Progenitor cell of endocrine pancreas (in vitro differentiated cells): ENCODE measurements around the gene TEX30. TPM values are rescaled to one million over a fixed set of nuclear protein-coding genes. Genes with fewer than 3 reads are reported as not detected.

Experiments
- DNase-seq: peaks from one replicate; pipeline ENCODE4 v3.0.0; 2021; ENCODE audit warnings: low spot score; ENCODE audit not compliant: unreplicated experiment
- H3K27ac Mint-ChIP-seq: 2 replicates; pipeline ENCODE4 v1.8.0; 2021; ENCODE audit warnings: mild to moderate bottlenecking, moderate library complexity, mixed read lengths
- H3K27me3 Mint-ChIP-seq: 2 replicates; pipeline ENCODE4 v1.8.0; 2021; ENCODE audit warnings: mixed read lengths
- H3K36me3 Mint-ChIP-seq: 2 replicates; pipeline ENCODE4 v1.8.0; 2022; ENCODE audit warnings: mixed read lengths; ENCODE audit not compliant: insufficient read depth
- H3K4me1 Mint-ChIP-seq: 2 replicates; pipeline ENCODE4 v1.8.0; 2021; ENCODE audit warnings: low read depth, mixed read lengths
- H3K4me3 Mint-ChIP-seq: 2 replicates; pipeline ENCODE4 v1.8.0; 2021; ENCODE audit warnings: low read depth, mild to moderate bottlenecking, moderate library complexity, mixed read lengths
- H3K9me3 Mint-ChIP-seq: 2 replicates; pipeline ENCODE4 v1.8.0; 2021; ENCODE audit warnings: low read depth, mixed read lengths
- total RNA-seq: library from RNA; stranded (reverse); gene quantifications from 2 replicates; pipeline ENCODE4 v1.2.1, GENCODE V29; 2021
- TF ChIP-seq, protein P1 (sequence below): fragments of 200-600 bp; sonication (generic); IDR thresholded peaks from one replicate; pipeline ENCODE4 v1.5.0; 2021; ENCODE audit warnings: antibody characterized with exemption, mild to moderate bottlenecking; ENCODE audit not compliant: unreplicated experiment

TEX30 gene
- total RNA-seq, 1 donor from 2014 or later = 12.0 TPM

DNA sequence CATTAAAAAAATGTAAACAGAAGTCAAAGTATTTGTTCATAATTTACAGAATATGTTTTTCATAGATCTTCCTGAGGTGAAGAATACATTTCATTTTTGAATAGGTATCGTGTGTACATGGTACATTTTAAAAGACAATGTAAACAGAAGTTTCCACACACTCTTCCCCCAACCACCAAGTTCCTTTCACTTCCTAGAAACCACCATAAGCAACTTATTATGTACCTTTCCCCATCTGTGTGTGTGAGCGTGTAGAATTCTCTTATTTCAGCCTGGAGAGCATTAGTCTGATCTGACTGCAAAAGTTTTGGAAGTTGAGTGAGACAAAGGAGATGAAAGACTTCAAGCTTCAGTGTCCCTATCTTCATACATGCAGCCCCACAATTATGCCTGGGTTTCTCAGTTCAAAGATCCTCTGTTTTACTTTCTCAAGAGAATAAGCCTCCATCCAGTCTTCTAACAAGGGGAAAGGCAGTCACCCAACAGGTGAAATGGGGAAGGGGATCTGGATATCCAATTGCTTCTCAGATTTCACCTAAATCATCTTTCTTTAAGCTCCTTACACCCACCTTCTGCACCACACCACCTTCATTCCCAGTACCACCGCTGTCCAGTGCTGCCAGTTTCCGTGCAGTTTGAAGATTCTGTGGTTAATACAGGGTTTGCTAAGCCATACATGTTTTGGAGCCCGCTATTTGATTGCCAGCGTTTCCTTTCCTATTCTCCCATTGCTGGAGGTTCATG lies 2.1 kb downstream of the TEX30 start:
- Mint-ChIP-seq H3K36me3 (no peaks in the 10 kb centered on the region), H3K4me3 (peak overlapping the region; percentile 89), H3K27me3 (no peaks in the 10 kb centered on the region), H3K9me3 (no peaks in the 10 kb centered on the region), H3K27ac (no peak overlapping the region), H3K4me1 (peaks cover 5% of the 10 kb centered on the region)
- TF ChIP-seq, protein P1, sequence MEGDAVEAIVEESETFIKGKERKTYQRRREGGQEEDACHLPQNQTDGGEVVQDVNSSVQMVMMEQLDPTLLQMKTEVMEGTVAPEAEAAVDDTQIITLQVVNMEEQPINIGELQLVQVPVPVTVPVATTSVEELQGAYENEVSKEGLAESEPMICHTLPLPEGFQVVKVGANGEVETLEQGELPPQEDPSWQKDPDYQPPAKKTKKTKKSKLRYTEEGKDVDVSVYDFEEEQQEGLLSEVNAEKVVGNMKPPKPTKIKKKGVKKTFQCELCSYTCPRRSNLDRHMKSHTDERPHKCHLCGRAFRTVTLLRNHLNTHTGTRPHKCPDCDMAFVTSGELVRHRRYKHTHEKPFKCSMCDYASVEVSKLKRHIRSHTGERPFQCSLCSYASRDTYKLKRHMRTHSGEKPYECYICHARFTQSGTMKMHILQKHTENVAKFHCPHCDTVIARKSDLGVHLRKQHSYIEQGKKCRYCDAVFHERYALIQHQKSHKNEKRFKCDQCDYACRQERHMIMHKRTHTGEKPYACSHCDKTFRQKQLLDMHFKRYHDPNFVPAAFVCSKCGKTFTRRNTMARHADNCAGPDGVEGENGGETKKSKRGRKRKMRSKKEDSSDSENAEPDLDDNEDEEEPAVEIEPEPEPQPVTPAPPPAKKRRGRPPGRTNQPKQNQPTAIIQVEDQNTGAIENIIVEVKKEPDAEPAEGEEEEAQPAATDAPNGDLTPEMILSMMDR = no peak
- no peak for DNase-seq

DNA sequence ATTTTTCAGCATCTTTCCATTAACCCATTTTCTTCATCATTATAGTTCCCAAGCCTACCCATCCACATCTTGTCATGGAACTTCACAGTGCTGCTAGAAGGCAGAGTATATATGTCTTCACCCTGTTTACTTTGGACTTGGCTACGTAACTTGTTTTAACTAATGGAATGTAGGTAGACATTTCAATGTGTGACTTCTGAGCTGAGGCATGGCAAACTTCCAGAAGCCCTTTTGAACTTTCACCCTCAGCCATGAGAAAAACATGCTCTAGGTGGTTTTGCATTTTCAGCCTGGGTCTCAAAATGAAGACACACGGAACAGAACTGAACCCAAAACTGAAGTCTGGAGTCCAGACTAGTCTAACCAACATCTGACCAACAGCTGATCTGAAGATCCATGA lies 3.2 kb downstream of the TEX30 start:
- Mint-ChIP-seq H3K27me3 (no peaks in the 10 kb centered on the region), H3K9me3 (no peaks in the 10 kb centered on the region), H3K36me3 (no peaks in the 10 kb centered on the region), H3K27ac (no peak overlapping the region), H3K4me1 (peaks cover 5% of the 10 kb centered on the region), H3K4me3 (no peak overlapping the region)
- TF ChIP-seq, protein P1 = no peak
- no peak for DNase-seq

DNA sequence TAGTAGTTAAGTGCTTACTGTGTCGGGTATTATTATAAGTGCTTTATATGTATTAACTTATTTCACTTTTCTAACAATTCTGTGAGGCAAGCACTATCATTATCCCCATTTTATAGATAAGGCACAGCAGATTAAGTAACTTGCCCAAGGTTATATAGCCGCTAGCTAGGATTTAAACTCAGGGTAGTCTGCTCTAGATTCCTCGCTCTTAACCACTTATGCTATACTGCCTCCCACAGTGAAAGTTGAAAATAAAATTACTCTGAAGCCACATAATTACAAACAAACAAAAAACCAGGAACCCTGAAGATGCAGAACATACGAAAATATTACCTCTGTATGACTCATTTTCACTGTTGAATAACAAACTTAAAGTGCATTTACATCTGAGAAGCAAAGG lies 3.9 kb downstream of the TEX30 start:
- Mint-ChIP-seq H3K4me1 (peaks cover 5% of the 10 kb centered on the region), H3K9me3 (no peaks in the 10 kb centered on the region), H3K36me3 (no peaks in the 10 kb centered on the region), H3K27me3 (no peaks in the 10 kb centered on the region), H3K4me3 (no peak overlapping the region), H3K27ac (no peak overlapping the region)
- DNase-seq = no peak
- TF ChIP-seq, protein P1 = no peak

DNA sequence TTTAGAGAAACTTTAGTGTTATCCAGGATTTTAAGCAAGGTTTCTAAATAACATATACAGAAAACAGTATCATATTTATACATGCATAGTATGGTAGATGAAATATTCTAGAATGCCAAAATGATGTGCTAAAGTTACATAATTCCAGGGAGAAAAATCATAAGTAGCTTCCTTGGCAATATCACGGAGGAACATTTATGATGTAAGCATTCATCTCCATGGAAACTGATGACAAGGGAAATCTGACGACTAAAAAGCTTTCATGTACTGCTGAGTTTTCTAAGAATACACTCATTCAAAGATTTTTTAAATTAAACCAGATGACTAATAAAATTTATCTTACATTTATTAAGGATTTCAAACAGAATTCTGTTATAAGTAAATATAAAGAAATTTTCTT lies 4.7 kb downstream of the TEX30 start:
- Mint-ChIP-seq H3K4me3 (no peak overlapping the region), H3K27me3 (no peaks in the 10 kb centered on the region), H3K9me3 (no peaks in the 10 kb centered on the region), H3K27ac (no peak overlapping the region), H3K4me1 (peaks cover 4% of the 10 kb centered on the region), H3K36me3 (no peaks in the 10 kb centered on the region)
- DNase-seq = no peak
- TF ChIP-seq, protein P1 = no peak

DNA sequence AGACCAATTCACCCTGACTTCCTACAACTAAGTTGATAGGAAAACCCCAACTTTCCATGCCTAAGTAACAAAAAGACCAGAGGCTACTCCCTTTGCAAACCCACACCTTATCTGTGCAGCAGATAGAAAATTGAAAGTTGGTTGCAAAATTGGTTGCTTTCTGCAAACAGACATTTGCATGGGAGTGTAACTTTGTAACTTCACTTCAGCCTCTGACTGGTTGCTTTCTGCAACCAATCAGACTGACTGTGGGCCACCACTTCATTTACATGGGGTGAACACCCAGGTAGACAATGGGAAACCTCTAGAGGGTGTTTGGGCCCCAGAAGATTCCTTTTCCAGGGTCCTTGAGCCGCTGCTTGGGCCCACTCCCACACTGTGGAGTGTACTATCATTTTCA lies 9.8 kb downstream of the TEX30 start:
- TF ChIP-seq, protein P1 = no peak
- Mint-ChIP-seq H3K27ac (no peak overlapping the region), H3K9me3 (no peaks in the 10 kb centered on the region), H3K4me3 (no peak overlapping the region), H3K27me3 (no peaks in the 10 kb centered on the region), H3K4me1 (no peaks in the 10 kb centered on the region), H3K36me3 (no peaks in the 10 kb centered on the region)
- DNase-seq = no peak
